ENCODE results near the gene POU3F1. TPM values are rescaled to one million over a fixed set of nuclear protein-coding genes. Genes with fewer than 3 reads are reported as not detected.

Gene POU3F1
- total and polyA plus RNA-seq, 12 donors = 0.05 to 6.9 (median 2.0) TPM

DNA sequence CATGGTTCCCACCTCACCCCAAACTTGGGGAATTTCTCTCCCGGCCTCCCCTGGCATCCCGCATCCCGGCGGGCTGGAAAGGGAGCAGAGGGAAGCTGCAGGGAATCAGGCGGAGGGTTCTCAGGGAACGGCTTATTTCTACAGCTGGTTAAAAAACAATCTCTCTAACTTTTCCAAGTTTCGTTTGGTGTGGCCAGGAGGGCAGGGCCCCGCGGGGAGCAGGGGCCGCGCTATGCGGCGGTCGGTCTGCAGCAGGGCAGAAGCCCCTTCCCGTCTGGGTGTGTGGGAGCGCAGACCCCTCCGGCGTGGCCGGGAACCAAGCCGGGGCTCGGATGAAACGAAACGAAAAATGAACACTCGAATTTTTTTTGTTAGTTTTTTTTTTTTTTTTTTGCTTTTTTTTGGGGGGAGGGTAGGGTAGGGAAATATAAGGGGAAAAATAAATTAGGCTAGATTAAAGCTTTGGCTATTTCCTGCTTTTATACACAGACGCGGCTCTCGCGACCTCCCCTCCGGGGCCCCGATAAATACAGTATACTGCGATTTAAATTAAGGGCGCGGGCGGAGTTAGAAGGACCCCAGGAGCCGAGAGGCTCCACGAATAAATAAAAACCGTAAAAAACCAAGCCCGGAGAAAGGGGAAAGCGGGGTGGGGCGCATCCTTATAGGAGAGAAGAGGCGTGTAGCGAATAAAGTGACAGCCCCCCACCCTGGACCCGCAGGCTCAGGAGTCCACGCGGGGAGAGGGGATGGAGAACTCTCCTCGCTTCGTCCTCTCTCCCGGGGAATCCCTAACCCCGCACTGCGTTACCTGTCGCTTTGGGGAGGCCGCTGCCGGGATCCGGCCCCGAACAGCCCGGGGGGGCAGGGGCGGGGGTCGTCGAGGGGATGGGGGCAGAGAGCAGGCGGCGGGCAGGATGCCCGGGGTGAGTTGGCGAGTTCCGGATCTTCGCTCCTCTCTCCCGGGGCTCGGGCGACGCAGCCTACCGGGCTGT, 2.1 kb downstream of the POU3F1 start:
- 3 to 6% (median 4%) methylated on average over 68 to 70 of the region's 70 CpGs for WGBS, 4 donors
- H3K9me3 ChIP-seq (replicated peaks in 1 of 3) = no peaks in the 10 kb centered on the region
- DNase-seq = peak in 1 of 7 donors; percentile 13
- no peaks in the 10 kb centered on the region for H3K36me3 ChIP-seq (replicated peaks in 1 of 2)
- peak overlapping the region in 1 of 5 donors; percentile 3 for H3K27ac ChIP-seq
- peaks cover 18% of the 10 kb centered on the region in 2 donors for H3K4me1 ChIP-seq (replicated peaks in 1 of 2)
- intact Hi-C loops (cut with DNase I) = no loop called here
- no peaks in the 10 kb centered on the region for H3K27me3 ChIP-seq
- no peak for TF ChIP-seq POLR2A (IDR thresholded peaks at IDR 0.05)
- TF ChIP-seq, protein P1, sequence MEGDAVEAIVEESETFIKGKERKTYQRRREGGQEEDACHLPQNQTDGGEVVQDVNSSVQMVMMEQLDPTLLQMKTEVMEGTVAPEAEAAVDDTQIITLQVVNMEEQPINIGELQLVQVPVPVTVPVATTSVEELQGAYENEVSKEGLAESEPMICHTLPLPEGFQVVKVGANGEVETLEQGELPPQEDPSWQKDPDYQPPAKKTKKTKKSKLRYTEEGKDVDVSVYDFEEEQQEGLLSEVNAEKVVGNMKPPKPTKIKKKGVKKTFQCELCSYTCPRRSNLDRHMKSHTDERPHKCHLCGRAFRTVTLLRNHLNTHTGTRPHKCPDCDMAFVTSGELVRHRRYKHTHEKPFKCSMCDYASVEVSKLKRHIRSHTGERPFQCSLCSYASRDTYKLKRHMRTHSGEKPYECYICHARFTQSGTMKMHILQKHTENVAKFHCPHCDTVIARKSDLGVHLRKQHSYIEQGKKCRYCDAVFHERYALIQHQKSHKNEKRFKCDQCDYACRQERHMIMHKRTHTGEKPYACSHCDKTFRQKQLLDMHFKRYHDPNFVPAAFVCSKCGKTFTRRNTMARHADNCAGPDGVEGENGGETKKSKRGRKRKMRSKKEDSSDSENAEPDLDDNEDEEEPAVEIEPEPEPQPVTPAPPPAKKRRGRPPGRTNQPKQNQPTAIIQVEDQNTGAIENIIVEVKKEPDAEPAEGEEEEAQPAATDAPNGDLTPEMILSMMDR (IDR thresholded peaks at IDR 0.05) = no peak
- peak overlapping the region in 2 of 4 donors; percentile 29 to 73 for H3K4me3 ChIP-seq

DNA sequence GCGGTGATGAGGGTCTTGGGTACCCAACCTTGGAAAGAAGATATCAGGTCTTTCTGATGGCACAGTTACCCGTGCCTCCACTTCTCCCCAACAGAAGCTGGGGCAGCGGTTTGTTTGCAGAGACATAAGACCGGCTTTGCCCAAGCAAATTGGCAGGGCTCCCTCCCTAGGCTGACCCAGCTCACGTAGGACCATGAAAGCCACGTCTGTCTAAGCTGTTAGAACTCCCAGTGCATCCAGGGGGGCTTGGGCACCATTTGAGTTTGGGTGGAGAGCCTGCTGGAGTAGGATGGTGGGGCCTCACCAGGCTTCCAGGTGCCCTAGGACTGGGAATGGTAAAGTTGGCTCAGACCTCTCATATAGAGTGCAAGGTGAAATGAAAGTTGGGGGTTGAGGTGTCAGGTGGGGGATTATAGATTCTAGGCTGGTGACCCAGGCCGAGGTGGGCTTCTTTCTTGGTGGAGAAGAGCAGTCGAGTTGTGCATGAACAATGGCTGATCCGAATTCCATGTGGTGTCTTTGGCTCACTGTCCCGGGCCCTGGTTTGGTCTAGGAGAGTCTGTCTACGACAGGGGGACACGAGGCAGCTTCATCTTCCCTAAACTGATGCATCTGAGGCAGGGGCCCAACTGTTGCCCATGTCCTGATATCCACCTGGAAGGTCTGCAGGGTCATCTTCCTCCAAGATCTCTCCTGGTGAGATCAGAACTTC, 3.4 kb downstream of the POU3F1 start:
- H3K4me3 ChIP-seq = peak overlapping the region in 1 of 4 donors; percentile 73
- no peak for DNase-seq
- H3K27me3 ChIP-seq = no peaks in the 10 kb centered on the region
- 88 to 92% (median 90%) methylated on average over 9 to 12 of the region's 12 CpGs for WGBS, 4 donors
- no peaks in the 10 kb centered on the region for H3K9me3 ChIP-seq (replicated peaks in 1 of 3)
- H3K4me1 ChIP-seq (replicated peaks in 1 of 2) = peaks cover 18% of the 10 kb centered on the region in 2 donors
- H3K36me3 ChIP-seq (replicated peaks in 1 of 2) = no peaks in the 10 kb centered on the region
- H3K27ac ChIP-seq = no peak overlapping the region
- intact Hi-C loops (cut with DNase I) = no loop called here
- TF ChIP-seq, protein P1 (IDR thresholded peaks at IDR 0.05) = no peak
- TF ChIP-seq POLR2A (IDR thresholded peaks at IDR 0.05) = no peak

DNA sequence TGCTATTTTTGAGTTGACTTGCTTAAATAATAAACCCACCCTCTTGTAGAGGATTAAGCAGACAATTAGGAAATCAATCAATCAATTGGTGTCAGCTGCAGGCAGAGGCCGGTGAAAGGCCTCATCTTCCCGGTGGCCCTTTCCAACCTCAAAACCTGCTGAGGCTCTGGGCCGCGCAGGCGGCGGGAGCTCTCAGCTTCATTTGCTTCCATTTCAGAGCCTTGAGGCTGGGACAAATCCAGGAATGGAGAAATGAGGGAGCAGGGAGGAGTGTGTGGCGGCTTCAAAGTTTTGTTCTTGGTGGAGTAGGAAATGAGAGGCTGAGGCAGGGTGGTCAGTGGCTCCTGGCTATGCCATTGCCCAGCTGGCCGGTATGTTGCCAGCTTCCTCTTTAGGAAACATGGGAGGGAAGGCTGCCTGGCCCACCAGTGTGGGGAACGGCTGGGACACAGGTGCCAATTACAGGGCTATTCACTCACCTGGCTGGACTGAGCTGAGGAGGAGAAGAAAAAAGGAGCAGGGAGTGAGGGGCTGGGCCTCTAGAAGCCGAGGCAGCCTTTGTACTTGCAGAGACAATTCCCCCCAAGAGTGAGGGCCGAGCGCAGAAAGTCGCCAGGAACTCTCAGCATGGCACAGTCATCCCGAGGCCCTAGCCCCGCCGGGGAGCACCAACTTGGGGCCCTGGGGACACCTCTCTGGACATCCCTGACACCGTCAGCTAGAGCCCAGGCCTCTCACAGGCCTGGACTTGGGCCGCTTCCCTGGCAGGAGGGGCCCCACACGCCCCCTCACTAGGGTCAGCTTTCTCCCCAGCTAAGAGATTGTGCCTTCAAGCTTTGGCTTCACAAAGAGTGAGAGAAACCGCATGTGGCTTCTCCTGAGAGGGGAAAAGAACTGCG, 4.4 kb downstream of the POU3F1 start:
- Histone ChIP-seq H3K9me3 (replicated peaks in 1 of 3) (no peaks in the 10 kb centered on the region), H3K4me3 (no peak overlapping the region), H3K4me1 (replicated peaks in 1 of 2) (peaks cover 13 to 17% of the 10 kb centered on the region in 2 donors), H3K27me3 (no peaks in the 10 kb centered on the region), H3K36me3 (replicated peaks in 1 of 2) (no peaks in the 10 kb centered on the region), H3K27ac (no peak overlapping the region)
- WGBS, 4 donors = 89 to 90% (median 89%) methylated on average over 19 to 21 of the region's 21 CpGs
- TF ChIP-seq, protein P1 (IDR thresholded peaks at IDR 0.05) = no peak
- no peak for TF ChIP-seq POLR2A (IDR thresholded peaks at IDR 0.05)
- no peak for DNase-seq
- intact Hi-C loops (cut with DNase I) = no loop called here

Data from adrenal gland (tissue), 12 donors.